GM21515 (cell line): ENCODE data around the gene DNAJC5.
A peak's percentile ranks its signal among the peaks of the same experiment; 100 is the strongest.

Experiments used
- ATAC-seq: cut with Tn5 transposase; IDR thresholded peaks from one replicate; pipeline ENCODE4 v1.9.1; 2021; ENCODE audit not compliant: unreplicated experiment

Gene DNAJC5

GRCh38 chr20:63883201-63883593 lies 11.7 kb upstream of the DNAJC5 start:
- no peak for ATAC-seq

GRCh38 chr20:63884506-63885263 lies 10.2 kb upstream of the DNAJC5 start:
- ATAC-seq: no peak

DNA sequence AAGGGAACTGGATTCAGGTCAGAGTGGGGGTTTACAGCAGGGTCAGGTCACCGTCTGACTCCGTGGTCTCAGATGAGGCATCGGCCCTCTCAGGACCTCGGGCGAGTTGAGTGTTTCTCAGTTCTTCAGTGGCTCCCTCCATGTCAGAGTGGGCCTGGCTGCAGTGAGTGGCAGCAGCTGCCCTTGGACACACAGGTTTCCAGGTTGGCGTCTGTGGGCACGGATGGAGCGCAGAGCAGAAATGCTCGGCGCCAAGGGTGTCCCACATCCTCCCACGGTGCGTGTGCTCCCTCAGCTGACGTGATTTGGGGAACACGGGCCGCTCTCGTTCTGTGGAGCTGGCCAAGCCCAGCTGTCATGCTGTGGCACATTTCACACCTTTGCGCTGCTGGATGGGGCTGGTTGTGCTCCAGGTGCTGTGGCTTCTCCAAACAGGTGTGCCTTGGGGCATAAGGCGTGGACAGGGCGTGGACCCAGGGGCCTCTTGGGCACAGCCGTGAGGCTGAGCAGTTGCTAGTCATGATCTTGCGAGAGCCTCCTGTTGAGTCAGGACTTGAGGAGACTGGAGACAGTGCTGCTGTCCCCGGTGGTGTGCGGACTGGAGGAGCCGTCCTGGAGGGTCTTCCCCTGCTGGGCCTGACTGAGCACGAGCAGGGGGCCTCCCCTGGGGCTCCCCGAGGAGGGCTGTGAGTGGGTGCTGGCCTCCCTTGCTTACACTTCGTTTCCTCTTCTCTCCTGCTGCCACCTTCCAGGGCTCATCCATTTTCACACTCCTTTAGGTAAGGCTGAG lies 9.5 kb upstream of the DNAJC5 start:
- ATAC-seq: no peak

- ATAC-seq: no peak
These were observed 8.9 kb upstream of the DNAJC5 start for GRCh38 chr20:63886054-63886419.

GRCh38 chr20:63886921-63887320 lies 8.0 kb upstream of the DNAJC5 start:
- no peak for ATAC-seq

DNA sequence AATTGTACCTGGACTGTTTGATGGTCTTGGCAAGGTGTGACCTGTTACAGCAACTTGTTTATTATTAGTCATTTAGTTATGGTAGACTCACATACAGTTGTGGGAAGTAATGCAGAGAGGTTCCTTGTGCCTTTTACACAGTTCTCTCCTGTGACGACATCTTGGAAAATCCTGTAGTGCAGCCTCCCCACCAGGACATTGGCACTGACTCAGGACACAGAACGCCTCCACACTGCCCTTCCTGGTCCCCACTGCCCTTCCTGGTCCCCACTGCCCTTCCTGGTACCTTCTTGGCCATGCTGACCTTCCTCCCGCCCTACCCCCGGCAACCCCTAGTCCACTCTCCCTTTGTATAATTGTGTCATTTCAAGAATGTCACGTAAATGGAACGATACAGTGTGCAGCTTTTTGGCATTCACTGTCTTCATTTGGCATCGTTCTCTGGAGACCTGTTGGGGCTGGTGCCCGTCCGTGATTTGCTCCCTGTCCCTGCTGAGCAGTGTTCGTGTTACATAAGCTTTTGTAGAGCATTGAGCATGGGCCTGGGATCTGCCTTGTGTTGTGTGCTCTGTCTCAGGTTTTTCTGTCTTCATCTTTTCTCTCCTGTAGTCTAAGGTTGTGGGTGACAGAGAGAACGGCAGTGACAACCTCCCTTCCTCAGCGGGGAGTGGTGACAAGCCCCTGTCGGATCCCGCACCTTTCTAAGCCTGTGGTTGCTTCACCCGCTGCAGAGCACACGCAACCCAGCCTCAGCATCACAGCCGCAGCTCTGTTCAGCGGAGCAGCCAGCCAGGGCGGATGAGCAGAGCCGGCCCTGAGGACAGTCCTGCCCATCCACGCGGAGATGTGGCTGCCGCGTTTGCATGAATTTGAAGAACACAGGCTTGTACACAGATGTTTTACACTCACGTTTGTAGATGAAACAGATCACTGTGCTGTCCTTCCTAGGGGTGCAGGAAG lies 5.4 kb upstream of the DNAJC5 start:
- ATAC-seq: no peak

- ATAC-seq: no peak
These were observed 4.7 kb upstream of the DNAJC5 start for GRCh38 chr20:63890201-63890576.

- ATAC-seq: no peak
These were observed 4.3 kb upstream of the DNAJC5 start for GRCh38 chr20:63890616-63891015.

- ATAC-seq: no peak
These were observed 3.6 kb upstream of the DNAJC5 start for GRCh38 chr20:63891061-63892002.

DNA sequence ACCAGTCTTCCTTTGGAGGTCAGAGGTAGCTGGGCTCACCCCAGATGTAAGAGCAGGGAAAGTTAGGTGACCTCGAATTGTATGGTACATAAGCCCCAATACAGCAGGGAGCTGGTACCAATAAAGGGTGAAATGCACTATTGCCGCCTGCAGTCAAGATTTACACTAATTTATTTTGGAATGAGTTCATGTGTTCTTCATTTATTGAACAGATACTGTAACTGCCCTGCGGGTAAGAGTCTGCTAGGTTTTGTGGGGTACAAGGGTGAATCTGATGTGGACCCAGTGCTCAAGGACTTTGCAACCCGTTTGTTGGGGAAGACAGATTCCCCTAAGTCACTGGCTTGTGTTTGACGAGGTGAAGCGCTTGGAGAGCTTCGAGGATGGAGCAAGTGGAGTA lies 2.5 kb upstream of the DNAJC5 start:
- ATAC-seq: no peak

GRCh38 chr20:63893999-63894357 lies 948 bp upstream of the DNAJC5 start:
- ATAC-seq: no peak

- ATAC-seq: no peak
These were observed 451 bp downstream of the DNAJC5 start for GRCh38 chr20:63895202-63895951.

DNA sequence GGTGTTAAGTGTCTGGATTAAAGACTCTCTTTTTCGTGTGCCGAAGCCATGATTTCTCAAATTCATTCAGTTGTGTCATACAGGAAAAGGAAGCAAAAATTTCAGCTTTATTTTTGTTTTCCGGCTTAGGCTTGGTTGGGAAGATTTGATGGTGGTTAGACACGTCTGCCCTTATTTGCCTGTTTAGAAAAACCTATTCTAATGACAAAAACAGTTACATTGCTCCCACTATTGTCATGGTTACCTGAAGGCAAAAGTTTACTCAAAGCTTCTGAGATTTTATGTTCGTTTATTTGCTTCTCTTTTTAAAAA lies 982 bp downstream of the DNAJC5 start:
- peak; percentile 1 for ATAC-seq

DNA sequence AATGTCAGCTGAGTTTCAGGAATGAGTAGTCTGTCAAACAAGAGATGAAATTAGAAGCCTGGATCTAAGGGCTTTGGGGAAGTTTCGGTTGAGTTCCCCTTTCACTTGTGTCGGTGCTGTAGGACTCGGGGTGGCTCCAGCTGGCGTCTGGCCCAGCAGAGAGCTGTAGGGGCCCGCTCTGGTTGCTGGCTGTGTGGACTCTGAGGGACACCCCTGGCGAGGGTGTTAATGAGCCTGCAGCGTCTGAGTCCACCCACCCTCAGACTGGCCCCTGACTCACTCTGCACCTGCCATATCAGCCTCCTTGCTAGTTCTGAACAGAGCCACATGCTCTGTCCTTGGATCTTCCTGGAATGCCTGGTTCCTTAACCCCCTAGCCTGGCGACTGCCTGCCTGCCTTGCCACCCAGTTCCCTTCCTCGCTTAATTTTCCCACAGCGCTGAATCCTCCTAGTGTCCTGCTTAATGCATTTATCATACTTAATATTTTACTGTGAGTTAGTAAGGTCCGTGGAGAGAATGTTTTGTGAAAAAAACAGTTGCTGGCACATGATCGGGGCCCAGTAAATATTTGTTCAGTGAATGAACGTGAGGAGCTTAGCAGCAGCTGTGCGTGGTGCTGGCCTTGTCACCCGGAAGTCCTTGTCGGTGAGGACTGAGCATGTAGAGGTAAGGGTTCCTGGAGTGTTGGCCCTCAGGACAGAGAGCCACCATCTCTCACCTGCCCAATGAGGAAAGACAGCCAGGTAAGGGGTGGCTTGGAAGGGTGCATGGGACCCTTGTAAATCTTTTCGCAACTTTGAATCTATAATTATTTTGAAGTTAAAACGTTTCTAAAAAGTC lies 1.6 kb downstream of the DNAJC5 start:
- peak; percentile 38 for ATAC-seq

GRCh38 chr20:63897978-63898561 lies 3.1 kb downstream of the DNAJC5 start:
- ATAC-seq: no peak

- ATAC-seq: no peak
These were observed 4.1 kb downstream of the DNAJC5 start for GRCh38 chr20:63898882-63899558.

DNA sequence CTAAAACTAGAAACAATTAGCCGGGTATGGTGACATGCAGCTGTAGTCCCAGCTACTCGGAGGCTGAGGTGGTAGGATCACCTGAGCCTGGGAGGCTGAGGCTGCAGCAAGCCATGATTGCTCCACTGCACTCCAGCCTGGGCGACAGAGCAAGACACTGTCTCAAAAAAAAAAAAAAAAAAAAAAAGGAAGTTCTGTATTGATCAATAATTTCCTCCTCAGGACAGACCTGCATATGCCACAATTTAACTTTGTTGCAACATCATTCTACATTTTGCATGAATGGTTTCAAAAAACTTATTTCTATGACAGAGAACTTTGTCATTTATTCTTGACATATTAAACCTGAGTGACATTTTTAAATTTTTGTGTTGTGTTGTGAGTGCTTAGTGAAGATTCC lies 5.5 kb downstream of the DNAJC5 start:
- no peak for ATAC-seq
